GM12873 (cell line): Measurements from ENCODE around the gene AKAP13.

Source experiments
- TF ChIP-seq, protein P1 (sequence below): IDR thresholded peaks from 2 replicates; pipeline ENCODE4 v1.5.1; 2012; ENCODE audit warnings: low read depth, mild to moderate bottlenecking, moderate library complexity, low read length, control low read depth; ENCODE audit not compliant: insufficient read depth; ENCODE audit errors: missing control alignments

AKAP13 gene

DNA sequence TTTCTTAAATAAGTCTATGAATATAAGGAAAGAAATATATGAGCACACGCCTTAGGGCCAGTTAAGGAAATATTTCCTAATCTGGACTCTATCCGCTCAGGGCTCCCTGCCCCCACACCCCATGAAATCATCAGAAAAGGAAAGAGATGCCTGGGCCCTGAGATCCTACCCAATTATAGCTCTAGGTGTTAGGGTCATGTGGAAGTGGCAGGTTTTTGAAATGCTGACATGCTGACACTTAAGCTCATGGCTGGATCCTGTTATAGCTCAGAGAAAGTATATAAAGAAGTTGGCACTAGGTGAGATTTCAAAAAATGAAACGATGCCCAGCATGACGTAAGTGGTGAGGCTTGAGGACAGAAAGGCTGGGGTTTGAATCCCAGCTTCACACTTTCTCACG is 43.5 kb upstream of the AKAP13 start:
- TF ChIP-seq, protein P1, sequence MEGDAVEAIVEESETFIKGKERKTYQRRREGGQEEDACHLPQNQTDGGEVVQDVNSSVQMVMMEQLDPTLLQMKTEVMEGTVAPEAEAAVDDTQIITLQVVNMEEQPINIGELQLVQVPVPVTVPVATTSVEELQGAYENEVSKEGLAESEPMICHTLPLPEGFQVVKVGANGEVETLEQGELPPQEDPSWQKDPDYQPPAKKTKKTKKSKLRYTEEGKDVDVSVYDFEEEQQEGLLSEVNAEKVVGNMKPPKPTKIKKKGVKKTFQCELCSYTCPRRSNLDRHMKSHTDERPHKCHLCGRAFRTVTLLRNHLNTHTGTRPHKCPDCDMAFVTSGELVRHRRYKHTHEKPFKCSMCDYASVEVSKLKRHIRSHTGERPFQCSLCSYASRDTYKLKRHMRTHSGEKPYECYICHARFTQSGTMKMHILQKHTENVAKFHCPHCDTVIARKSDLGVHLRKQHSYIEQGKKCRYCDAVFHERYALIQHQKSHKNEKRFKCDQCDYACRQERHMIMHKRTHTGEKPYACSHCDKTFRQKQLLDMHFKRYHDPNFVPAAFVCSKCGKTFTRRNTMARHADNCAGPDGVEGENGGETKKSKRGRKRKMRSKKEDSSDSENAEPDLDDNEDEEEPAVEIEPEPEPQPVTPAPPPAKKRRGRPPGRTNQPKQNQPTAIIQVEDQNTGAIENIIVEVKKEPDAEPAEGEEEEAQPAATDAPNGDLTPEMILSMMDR, result no peak

- TF ChIP-seq, protein P1, result no peak
Observed at GRCh38 chr15:85337425-85338074, 42.9 kb upstream of the AKAP13 start.

DNA sequence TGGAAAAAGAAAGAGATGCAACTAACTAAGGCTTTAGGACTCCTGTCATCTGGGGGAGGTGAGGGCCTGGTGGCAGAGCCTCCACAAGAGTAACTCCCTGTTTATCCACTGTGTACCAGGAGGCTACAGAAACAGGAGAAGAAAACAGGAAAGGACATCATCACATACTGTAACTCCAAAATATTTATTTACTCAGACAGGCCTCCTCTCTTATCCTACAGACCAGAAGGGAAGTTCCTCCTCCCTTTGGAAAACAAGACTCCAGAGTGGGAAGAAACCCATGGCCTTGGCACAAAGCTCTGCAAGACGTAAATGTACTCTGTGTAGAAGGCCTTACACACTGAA is 40.1 kb upstream of the AKAP13 start:
- TF ChIP-seq, protein P1, result no peak

DNA sequence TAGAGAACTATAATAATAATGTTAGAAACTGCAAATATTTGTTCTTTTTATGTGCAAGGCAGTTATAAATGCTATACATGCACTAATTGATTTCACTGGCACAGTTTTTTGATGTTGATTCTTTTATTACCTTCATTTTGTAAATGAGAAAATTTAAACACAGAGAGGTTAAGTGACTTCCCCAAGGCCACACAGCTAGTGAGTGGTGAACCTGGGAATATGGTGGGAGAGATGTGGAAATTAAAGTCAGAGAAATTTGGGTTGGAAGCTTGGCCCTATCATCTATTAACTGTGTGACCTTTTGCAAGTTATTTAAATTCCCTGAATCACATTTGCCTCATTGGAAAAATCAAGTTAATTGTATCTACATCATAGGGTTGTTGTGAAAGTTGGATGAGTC is 39.6 kb upstream of the AKAP13 start:
- TF ChIP-seq, protein P1, result no peak

- TF ChIP-seq, protein P1, result no peak
Observed at GRCh38 chr15:85350395-85350794, 30.0 kb upstream of the AKAP13 start.

- TF ChIP-seq, protein P1, result no peak
Observed at GRCh38 chr15:85351965-85352364, 28.4 kb upstream of the AKAP13 start.

GRCh38 chr15:85353516-85353915 is 26.9 kb upstream of the AKAP13 start:
- TF ChIP-seq, protein P1, result no peak

- TF ChIP-seq, protein P1, result no peak
Observed at GRCh38 chr15:85354461-85354860, 25.9 kb upstream of the AKAP13 start.
